ENCODE data around the gene DPP6. TPM values are rescaled to one million over a fixed set of nuclear protein-coding genes. Genes with fewer than 3 reads are reported as not detected.

Gene DPP6
- total RNA-seq, 4 donors from 2014 or later = 0.60 to 1.7 (median 1.6) TPM; not detected in 1

- TF ChIP-seq EP300 (IDR thresholded peaks at IDR 0.05) (no peak), CTCF (IDR thresholded peaks at IDR 0.05) (no peak), POLR2A (IDR thresholded peaks at IDR 0.05) (no peak)
- H3K27me3 ChIP-seq = no peaks in the 10 kb centered on the region
- 25 to 26% methylated on average over 4 of the region's 4 CpGs for WGBS, 2 donors
- H3K9me3 ChIP-seq = peaks cover 0 to 4% (median 0%) of the 10 kb centered on the region in 4 donors
- no peak overlapping the region for H3K27ac ChIP-seq
- no peaks in the 10 kb centered on the region for H3K4me1 ChIP-seq
- no peak overlapping the region for H3K4me3 ChIP-seq
- no peak for DNase-seq (ENCODE audit: low spot score in 2 of 2)
- no peaks in the 10 kb centered on the region for H3K36me3 ChIP-seq
Measured at GRCh38 chr7:154423231-154423630, 371.0 kb downstream of the DPP6 start.

- TF ChIP-seq CTCF (IDR thresholded peaks at IDR 0.05) = no peak
- TF ChIP-seq EP300 (IDR thresholded peaks at IDR 0.05) = no peak
- TF ChIP-seq POLR2A (IDR thresholded peaks at IDR 0.05) = no peak
Measured at GRCh38 chr7:154424350-154424749, 372.2 kb downstream of the DPP6 start.

GRCh38 chr7:154425271-154425670 lies 373.1 kb downstream of the DPP6 start:
- Histone ChIP-seq H3K27me3 (no peaks in the 10 kb centered on the region), H3K4me3 (no peak overlapping the region), H3K9me3 (no peaks in the 10 kb centered on the region), H3K36me3 (no peaks in the 10 kb centered on the region), H3K27ac (no peak overlapping the region), H3K4me1 (no peaks in the 10 kb centered on the region)
- no peak for TF ChIP-seq POLR2A (IDR thresholded peaks at IDR 0.05)
- no peak for TF ChIP-seq CTCF (IDR thresholded peaks at IDR 0.05)
- TF ChIP-seq EP300 (IDR thresholded peaks at IDR 0.05) = no peak
- WGBS, 2 donors = 80 to 84% methylated on average over 2 of the region's 2 CpGs
- DNase-seq (ENCODE audit: low spot score in 2 of 2) = no peak

More at GRCh38 chr7:154424350-154424749, 372.2 kb downstream of the DPP6 start:
- Histone ChIP-seq H3K36me3 (no peaks in the 10 kb centered on the region), H3K27ac (no peak overlapping the region), H3K4me3 (no peak overlapping the region), H3K4me1 (no peaks in the 10 kb centered on the region), H3K27me3 (no peaks in the 10 kb centered on the region), H3K9me3 (peaks cover 0 to 4% (median 0%) of the 10 kb centered on the region in 4 donors)
- 50 to 51% methylated on average over 8 of the region's 8 CpGs for WGBS, 2 donors
- no peak for DNase-seq (ENCODE audit: low spot score in 2 of 2)

- Histone ChIP-seq H3K4me1 (no peaks in the 10 kb centered on the region), H3K27ac (no peak overlapping the region), H3K9me3 (no peaks in the 10 kb centered on the region), H3K4me3 (no peak overlapping the region), H3K27me3 (no peaks in the 10 kb centered on the region), H3K36me3 (no peaks in the 10 kb centered on the region)
- 76% methylated on average over 3 of the region's 3 CpGs for WGBS, 2 donors
- TF ChIP-seq EP300 (IDR thresholded peaks at IDR 0.05) (no peak), POLR2A (IDR thresholded peaks at IDR 0.05) (no peak), CTCF (IDR thresholded peaks at IDR 0.05) (no peak)
- no peak for DNase-seq (ENCODE audit: low spot score in 2 of 2)
Measured at GRCh38 chr7:154426778-154427177, 374.6 kb downstream of the DPP6 start.

GRCh38 chr7:154427533-154427932 lies 375.3 kb downstream of the DPP6 start:
- Histone ChIP-seq H3K27ac (no peak overlapping the region), H3K36me3 (no peaks in the 10 kb centered on the region), H3K27me3 (no peaks in the 10 kb centered on the region), H3K4me1 (no peaks in the 10 kb centered on the region), H3K4me3 (no peak overlapping the region), H3K9me3 (no peaks in the 10 kb centered on the region)
- TF ChIP-seq POLR2A (IDR thresholded peaks at IDR 0.05) = no peak
- TF ChIP-seq CTCF (IDR thresholded peaks at IDR 0.05) = no peak
- no peak for TF ChIP-seq EP300 (IDR thresholded peaks at IDR 0.05)
- DNase-seq (ENCODE audit: low spot score in 2 of 2) = no peak

Measured in tibial nerve (tissue), 4 donors.